ENCODE results near the gene CBX8. TPM values are rescaled to one million over a fixed set of nuclear protein-coding genes. Genes with fewer than 3 reads are reported as not detected.

Gene CBX8
- total and polyA plus RNA-seq, 2 donors (not counting 3 experiments of a cell fraction or from before 2014, with no cell fraction given): 0.69 to 3.1 TPM

DNA sequence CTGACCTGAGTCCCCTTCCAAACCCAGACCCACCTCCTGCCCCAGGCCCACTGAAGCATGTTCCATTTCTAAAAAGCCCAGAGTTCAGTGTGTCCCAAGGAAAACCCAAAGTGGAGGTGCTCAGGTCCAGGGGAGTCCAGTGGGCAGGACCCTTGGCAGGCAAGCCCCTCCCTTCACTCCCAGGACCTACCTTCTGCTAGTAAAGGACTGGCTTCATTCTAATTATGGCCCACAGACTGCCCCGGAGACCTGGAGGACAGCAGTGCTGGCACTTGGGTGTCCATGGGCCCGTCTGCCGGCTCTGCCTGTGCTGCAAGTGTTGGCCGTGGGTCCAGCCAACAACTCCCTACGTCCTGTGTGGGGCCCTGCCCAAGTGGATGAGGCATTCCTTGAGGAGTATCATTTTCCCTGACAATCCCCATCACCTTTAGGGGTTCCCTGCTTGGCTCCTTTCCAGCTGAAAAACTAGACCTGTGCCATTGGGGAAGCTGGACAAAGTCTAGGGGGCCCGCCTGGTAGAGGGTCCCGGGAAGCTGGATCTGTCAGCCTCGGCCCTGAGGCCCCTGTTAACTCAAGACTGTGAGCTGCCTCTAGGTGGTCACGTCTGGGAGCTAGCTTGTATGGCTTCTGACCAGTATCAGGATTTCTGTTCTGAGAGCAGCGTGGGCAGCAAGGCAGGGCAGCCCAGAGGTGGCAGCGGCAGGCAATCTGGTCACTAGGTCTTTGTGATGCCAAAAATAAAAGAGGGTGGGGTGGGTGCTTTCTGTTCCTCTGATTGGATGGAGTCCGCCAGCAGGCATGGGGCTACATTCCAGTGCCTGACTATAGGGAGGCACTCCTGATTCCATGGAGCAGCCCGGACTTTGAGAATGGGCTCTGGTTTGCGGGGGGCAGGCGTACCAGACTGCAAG is 10.7 kb downstream of the CBX8 start:
- intact Hi-C loops (cut with micrococcal nuclease): no loop called here
- Histone ChIP-seq H3K36me3 (ENCODE audit: control insufficient read depth in 2 of 2, extremely low read depth in 1 of 2, insufficient read depth in 2 of 2, low read length in 2 of 2) (peaks cover 0 to 9% of the 10 kb centered on the region in 2 experiments), H3K27me3 (ENCODE audit: control insufficient read depth in 2 of 2, insufficient read depth in 2 of 2, low read length in 2 of 2) (peaks cover 27 to 31% of the 10 kb centered on the region in 2 experiments), H2AFZ (ENCODE audit: low read depth, low read length) (no peak overlapping the region), H3K4me1 (ENCODE audit: control insufficient read depth, extremely low read depth, insufficient read depth, low read length) (no peaks in the 10 kb centered on the region), H3K9me1 (replicated peaks; ENCODE audit: control insufficient read depth, extremely low read depth, insufficient read depth, low read length) (no peaks in the 10 kb centered on the region), H3K4me2 (ENCODE audit: insufficient read depth, low read length) (no peak overlapping the region), H3K9ac (replicated peaks; ENCODE audit: extremely low read depth, insufficient read depth, low read length) (no peak overlapping the region), H4K20me1 (replicated peaks; ENCODE audit: control insufficient read depth, extremely low read depth, insufficient read depth, low read length) (no peaks in the 10 kb centered on the region), H3K4me3 (replicated peaks in 1 of 3; ENCODE audit: insufficient read depth in 1 of 3, low read depth in 1 of 3, low read length in 3 of 3) (no peak overlapping the region), H3K9me3 (replicated peaks; ENCODE audit: control insufficient read depth, insufficient read depth, low read length) (no peaks in the 10 kb centered on the region), H3K79me2 (ENCODE audit: control insufficient read depth, insufficient read depth, low read length) (no peaks in the 10 kb centered on the region), H3K27ac (ENCODE audit: insufficient read depth, low read depth, low read length) (no peak overlapping the region)
- POLR2A ChIA-PET: no interaction called here
- CTCF ChIA-PET: interaction anchor here (1.4 to 2.0 kb wide), 3 partner anchors 9 to 49 kb away, joined by 6 to 7 read pairs (median 6); no protein-coding TSS in a partner anchor
- DNase-seq (ENCODE audit: low read depth, low spot score) (no peak), FAIRE-seq (no peak)
- dilution Hi-C loops (cut with MboI; ENCODE audit: extremely low pct_ligation_motif_present, low sequenced_read_pairs): no loop called here
- TSS peak; percentile 15 for BruUV-seq (replicated peaks)
- TF ChIP-seq EZH2 (IDR thresholded peaks at IDR 0.05; ENCODE audit: borderline replicate concordance, low read depth, low read length, severe bottlenecking): no peak

DNA sequence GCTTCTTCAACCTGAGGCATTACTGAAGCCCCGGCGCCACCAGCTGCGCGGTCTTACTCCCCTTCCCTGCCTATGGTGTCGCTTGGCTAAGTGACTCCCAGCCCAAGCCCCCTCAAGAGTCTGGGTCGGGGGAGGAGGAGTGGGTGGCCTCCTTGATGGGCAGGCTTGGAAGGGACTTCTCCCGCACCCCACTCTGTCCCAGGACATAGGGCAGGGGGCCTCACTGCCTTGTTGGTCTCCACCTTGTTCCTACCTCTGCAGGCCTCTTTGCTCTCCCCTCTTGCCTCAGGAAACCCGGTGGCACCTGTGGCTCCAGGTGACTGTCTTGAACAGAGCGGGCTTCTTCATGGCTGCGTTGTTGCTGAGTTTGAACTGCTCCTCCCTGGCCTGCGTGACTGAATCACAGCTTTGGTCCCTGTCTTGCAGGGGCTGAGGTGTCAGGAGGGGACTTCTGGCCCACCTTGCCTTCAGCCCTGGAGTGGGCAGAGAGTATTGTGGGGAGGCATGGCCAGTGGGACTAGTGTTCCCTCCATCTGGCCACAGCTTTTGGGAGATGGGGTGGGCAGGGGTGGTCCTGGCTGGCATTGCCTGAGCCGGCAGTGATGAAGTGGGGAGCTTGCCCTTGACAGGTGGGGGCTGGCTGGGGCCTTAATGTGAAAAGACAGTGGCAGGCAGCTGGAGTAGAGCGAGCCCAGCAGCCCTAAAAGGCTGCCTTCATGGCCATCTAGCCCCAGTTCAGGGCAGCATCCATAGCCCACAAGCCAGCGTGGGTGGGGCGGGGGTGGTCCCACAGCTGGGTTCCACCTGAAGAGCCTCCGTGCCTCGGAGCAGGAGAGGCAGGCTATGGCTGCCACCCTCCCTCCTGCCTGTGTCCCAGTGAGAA is 11.6 kb downstream of the CBX8 start:
- DNase-seq (ENCODE audit: low read depth, low spot score): no peak
- FAIRE-seq: no peak
- no TSS peak for BruUV-seq (replicated peaks)
- dilution Hi-C loops (cut with MboI; ENCODE audit: extremely low pct_ligation_motif_present, low sequenced_read_pairs): no loop called here
- H3K79me2 ChIP-seq (ENCODE audit: control insufficient read depth, insufficient read depth, low read length): no peaks in the 10 kb centered on the region
- H3K27me3 ChIP-seq (ENCODE audit: control insufficient read depth in 2 of 2, insufficient read depth in 2 of 2, low read length in 2 of 2): peaks cover 19 to 22% of the 10 kb centered on the region in 2 experiments
- no peak overlapping the region for H3K9ac ChIP-seq (replicated peaks; ENCODE audit: extremely low read depth, insufficient read depth, low read length)
- peaks cover 0 to 9% of the 10 kb centered on the region in 2 experiments for H3K36me3 ChIP-seq (ENCODE audit: control insufficient read depth in 2 of 2, extremely low read depth in 1 of 2, insufficient read depth in 2 of 2, low read length in 2 of 2)
- H3K4me3 ChIP-seq (replicated peaks in 1 of 3; ENCODE audit: insufficient read depth in 1 of 3, low read depth in 1 of 3, low read length in 3 of 3): no peak overlapping the region
- H3K4me1 ChIP-seq (ENCODE audit: control insufficient read depth, extremely low read depth, insufficient read depth, low read length): no peaks in the 10 kb centered on the region
- no peak overlapping the region for H3K4me2 ChIP-seq (ENCODE audit: insufficient read depth, low read length)
- ChIA-PET POLR2A (no interaction called here), CTCF (no interaction called here)
- H3K27ac ChIP-seq (ENCODE audit: insufficient read depth, low read depth, low read length): no peak overlapping the region
- no peak overlapping the region for H2AFZ ChIP-seq (ENCODE audit: low read depth, low read length)
- H3K9me1 ChIP-seq (replicated peaks; ENCODE audit: control insufficient read depth, extremely low read depth, insufficient read depth, low read length): no peaks in the 10 kb centered on the region
- H3K9me3 ChIP-seq (replicated peaks; ENCODE audit: control insufficient read depth, insufficient read depth, low read length): no peaks in the 10 kb centered on the region
- intact Hi-C loops (cut with micrococcal nuclease): no loop called here
- TF ChIP-seq JUN (IDR thresholded peaks at IDR 0.05; ENCODE audit: borderline replicate concordance, insufficient read depth, insufficient read length, low read depth): no peak
- no peak for TF ChIP-seq POLR2A (IDR thresholded peaks at IDR 0.05; ENCODE audit: low read depth, low read length)
- no peak for TF ChIP-seq CTCF (IDR thresholded peaks at IDR 0.05; ENCODE audit: extremely low read depth in 1 of 2, insufficient read depth in 1 of 2, low read depth in 1 of 2, low read length in 2 of 2)
- TF ChIP-seq EZH2 (IDR thresholded peaks at IDR 0.05; ENCODE audit: borderline replicate concordance, low read depth, low read length, severe bottlenecking): no peak
- TF ChIP-seq FOS (IDR thresholded peaks at IDR 0.05; ENCODE audit: borderline replicate concordance, insufficient read depth, low read length): no peak
- TF ChIP-seq MAX (IDR thresholded peaks at IDR 0.05; ENCODE audit: insufficient read depth, insufficient read length): no peak
- no peak for TF ChIP-seq MYC (IDR thresholded peaks at IDR 0.05; ENCODE audit: low read depth, low read length)
- TF ChIP-seq GATA2 (IDR thresholded peaks at IDR 0.05; ENCODE audit: insufficient read depth, insufficient read length, low read depth, low read length): no peak
- no peak for TF ChIP-seq POLR2AphosphoS5 (IDR thresholded peaks at IDR 0.05; ENCODE audit: insufficient read depth, low read depth, low read length)
- H4K20me1 ChIP-seq (replicated peaks; ENCODE audit: control insufficient read depth, extremely low read depth, insufficient read depth, low read length): no peaks in the 10 kb centered on the region
